CD14-positive monocyte (primary cell): ENCODE data around the gene JMJD6. TPM values are rescaled to one million over a fixed set of nuclear protein-coding genes. Genes with fewer than 3 reads are reported as not detected.
A peak's percentile ranks its signal among the peaks of the same experiment; 100 is the strongest.

Experiments
- DNase-seq, 3 donors: peaks; one replicate each; pipeline ENCODE4 v3.0.0-alpha.2; 2011 to 2022
- H2AFZ ChIP-seq: 2 replicates; pipeline ENCODE4 v1.6.0; 2012; ENCODE audit warnings: mild to moderate bottlenecking, low read depth, low read length, inconsistent platforms; ENCODE audit not compliant: insufficient read depth, poor library complexity, severe bottlenecking
- H3K27ac ChIP-seq, 2 donors: 1 replicate in 1 of 2; 2 replicates in 1 of 2; pipeline ENCODE4 v1.5.1; 2012 to 2013; ENCODE audit warnings: low read length in 2 of 2, control low read depth in 1 of 2, inconsistent platforms in 1 of 2, low read depth in 1 of 2, mild to moderate bottlenecking in 1 of 2
- H3K27me3 ChIP-seq, 2 donors: one replicate each; pipeline versions ENCODE4 v1.6.0 to v1.6.1; 2011 to 2013; ENCODE audit warnings: low read length in 2 of 2; ENCODE audit not compliant: control insufficient read depth in 2 of 2, insufficient read depth in 2 of 2
- H3K36me3 ChIP-seq, 2 donors: replicated peaks in 1 of 2; 1 replicate in 1 of 2; 2 replicates in 1 of 2; pipeline versions ENCODE4 v1.5.1 to v1.6.1; 2012 to 2013; ENCODE audit warnings: low read length in 2 of 2, control low read depth in 1 of 2, inconsistent platforms in 1 of 2, mild to moderate bottlenecking in 1 of 2; ENCODE audit not compliant: insufficient read depth in 2 of 2, control insufficient read depth in 1 of 2
- H3K4me1 ChIP-seq, 2 donors: 1 replicate in 1 of 2; 2 replicates in 1 of 2; pipeline versions ENCODE4 v1.5.1 to v1.6.1; 2012 to 2013; ENCODE audit warnings: low read length in 2 of 2, control low read depth in 1 of 2, inconsistent platforms in 1 of 2, mild to moderate bottlenecking in 1 of 2, moderate library complexity in 1 of 2; ENCODE audit not compliant: insufficient read depth in 2 of 2, control insufficient read depth in 1 of 2
- H3K4me2 ChIP-seq: replicated peaks from 2 replicates; pipeline ENCODE3; 2012; ENCODE audit warnings: low read length, moderate library complexity, mild to moderate bottlenecking; ENCODE audit not compliant: poor library complexity, severe bottlenecking; ENCODE audit errors: extremely low read depth
- H3K4me3 ChIP-seq, 3 experiments: fragments of 200-600 bp in 1 of 3; sonication (generic) in 1 of 3; replicated peaks in 1 of 3; 1 replicate in 2 of 3; 2 replicates in 1 of 3; pipeline ENCODE4 v1.5.1; 2011 to 2013; ENCODE audit warnings: low read length in 3 of 3, mild to moderate bottlenecking in 3 of 3, control low read depth in 2 of 3, low read depth in 2 of 3, inconsistent platforms in 1 of 3, moderate library complexity in 1 of 3
- H3K79me2 ChIP-seq: 2 replicates; pipeline ENCODE4 v1.6.0; 2012; ENCODE audit warnings: mild to moderate bottlenecking, control low read depth, inconsistent platforms, low read length, moderate library complexity; ENCODE audit not compliant: insufficient read depth
- H3K9ac ChIP-seq: 2 replicates; pipeline ENCODE4 v1.6.0; 2017; ENCODE audit warnings: low read length, mild to moderate bottlenecking; ENCODE audit not compliant: insufficient read depth, poor library complexity, severe bottlenecking
- H3K9me3 ChIP-seq, 2 donors: replicated peaks in 1 of 2; 1 replicate in 1 of 2; 2 replicates in 1 of 2; pipeline versions ENCODE4 v1.5.1 to v1.6.1; 2012 to 2013; ENCODE audit warnings: low read length in 2 of 2, control low read depth in 1 of 2; ENCODE audit not compliant: control insufficient read depth in 1 of 2, insufficient read depth in 1 of 2
- H4K20me1 ChIP-seq: 2 replicates; pipeline ENCODE4 v1.6.0; 2012; ENCODE audit warnings: mild to moderate bottlenecking, low read length, control low read depth, moderate library complexity; ENCODE audit not compliant: insufficient read depth
- H3K27ac Mint-ChIP-seq, 7 donors: one replicate each; pipeline ENCODE4 v1.8.0; 2020; ENCODE audit warnings: mild to moderate bottlenecking in 7 of 7, mixed read lengths in 7 of 7, moderate library complexity in 6 of 7, inconsistent platforms in 2 of 7
- H3K27me3 Mint-ChIP-seq, 3 donors: one replicate each; pipeline ENCODE4 v1.8.0; 2021 to 2022; ENCODE audit warnings: low read depth in 3 of 3, mild to moderate bottlenecking in 3 of 3, mixed read lengths in 3 of 3, moderate library complexity in 3 of 3, inconsistent platforms in 1 of 3
- H3K36me3 Mint-ChIP-seq, 2 donors: one replicate each; pipeline ENCODE4 v1.8.0; 2020; ENCODE audit warnings: mixed read lengths in 2 of 2, inconsistent platforms in 1 of 2, mild to moderate bottlenecking in 1 of 2
- H3K4me1 Mint-ChIP-seq: one replicate; pipeline ENCODE4 v1.8.0; 2020; ENCODE audit warnings: mild to moderate bottlenecking, mixed read lengths
- H3K4me3 Mint-ChIP-seq, 2 donors: one replicate each; pipeline ENCODE4 v1.8.0; 2020; ENCODE audit warnings: mild to moderate bottlenecking in 2 of 2, mixed read lengths in 2 of 2, moderate library complexity in 1 of 2
- H3K9me3 Mint-ChIP-seq, 7 donors: one replicate each; pipeline ENCODE4 v1.8.0; 2020 to 2022; ENCODE audit warnings: mixed read lengths in 7 of 7, mild to moderate bottlenecking in 6 of 7, moderate library complexity in 6 of 7, inconsistent platforms in 2 of 7
- CTCF ChIP-seq: fragments of 200-600 bp; IDR thresholded peaks from one replicate; pipeline ENCODE4 v1.8.0; 2022; ENCODE audit warnings: antibody characterized with exemption, mild to moderate bottlenecking
- WGBS: methylation state at CpG from one replicate; pipeline ENCODE4 v1.1.5; 2013; ENCODE audit warnings: missing lambda C conversion rate; ENCODE audit not compliant: insufficient coverage; 5-methylcytosine and 5-hydroxymethylcytosine counted together
- intact Hi-C, 2 donors: fragments of 100-400 bp; cut with micrococcal nuclease; formaldehyde crosslinking; loops; one replicate each; pipeline versions ENCODE4 v1.15.0 to v1.15.1; 2023
- polyA plus RNA-seq, 3 donors: library from polyadenylated mRNA; depleted of rRNA in 1 of 3; unstranded in 2 of 3; stranded (reverse) in 1 of 3; fragments of 300-500 nt in 2 of 3; fragments of >200 nt in 1 of 3; fragmentation: Illumina TruSeq in 2 of 3; gene quantifications; 1 replicate in 2 of 3; 2 replicates in 1 of 3; pipeline ENCODE4 v1.2.3, GENCODE V29; 2012 to 2021

JMJD6 gene
- polyA plus RNA-seq, 3 donors, result 24.6 to 75.0 (median 26.2) TPM

- peak overlapping the region; percentile 19 for H3K4me2 ChIP-seq
- H3K27ac Mint-ChIP-seq, result peak overlapping the region; percentile 47 to 73 (median 62)
- H2AFZ ChIP-seq, result no peak overlapping the region
- H3K4me3 Mint-ChIP-seq, result no peak overlapping the region
- 92% methylated on average over 5 of the region's 6 CpGs for WGBS
- H3K9me3 Mint-ChIP-seq, result no peaks in the 10 kb centered on the region
- H3K9me3 ChIP-seq, result no peaks in the 10 kb centered on the region
- no peaks in the 10 kb centered on the region for H3K27me3 ChIP-seq
- H3K27ac ChIP-seq, result peak overlapping the region in 1 of 2 donors; percentile 58
- TF ChIP-seq CTCF, result no peak
- no peak overlapping the region for H3K9ac ChIP-seq
- H3K36me3 ChIP-seq, result peaks cover 58 to 93% of the 10 kb centered on the region in 2 donors
- H3K27me3 Mint-ChIP-seq, result peaks cover 0 to 1% (median 0%) of the 10 kb centered on the region in 3 donors
- H3K4me1 ChIP-seq, result peaks cover 3 to 9% of the 10 kb centered on the region in 2 donors
- intact Hi-C loops, result no loop called here
- peaks cover 10% of the 10 kb centered on the region for H3K4me1 Mint-ChIP-seq
- peak; percentile 34 to 69 (median 63) for DNase-seq
- no peak overlapping the region for H3K4me3 ChIP-seq
- peaks cover 65 to 89% of the 10 kb centered on the region in 2 donors for H3K36me3 Mint-ChIP-seq
- no peaks in the 10 kb centered on the region for H3K79me2 ChIP-seq
- no peaks in the 10 kb centered on the region for H4K20me1 ChIP-seq
Measured at GRCh38 chr17:76772842-76773525, 46.6 kb upstream of the JMJD6 start.

GRCh38 chr17:76758570-76758969, 32.2 kb upstream of the JMJD6 start:
- peaks cover 0 to 1% (median 0%) of the 10 kb centered on the region in 3 donors for H3K27me3 Mint-ChIP-seq

More at GRCh38 chr17:76758570-76758969, 32.2 kb upstream of the JMJD6 start:
- Histone ChIP-seq H3K9ac (no peak overlapping the region), H3K4me2 (no peak overlapping the region), H4K20me1 (no peaks in the 10 kb centered on the region), H3K27ac (no peak overlapping the region), H2AFZ (no peak overlapping the region), H3K36me3 (peaks cover 31 to 54% of the 10 kb centered on the region in 2 donors), H3K79me2 (no peaks in the 10 kb centered on the region), H3K4me1 (no peaks in the 10 kb centered on the region), H3K4me3 (no peak overlapping the region), H3K9me3 (peaks cover 0 to 3% of the 10 kb centered on the region in 2 donors), H3K27me3 (no peaks in the 10 kb centered on the region)
- TF ChIP-seq CTCF, result no peak
- intact Hi-C loops, result no loop called here
- Mint-ChIP-seq H3K9me3 (peaks cover 0 to 11% (median 0%) of the 10 kb centered on the region in 7 donors), H3K36me3 (peaks cover 41 to 69% of the 10 kb centered on the region in 2 donors), H3K4me1 (no peaks in the 10 kb centered on the region), H3K4me3 (no peak overlapping the region), H3K27ac (no peak overlapping the region)
- DNase-seq, result no peak
- 83% methylated on average over 1 of the region's 3 CpGs for WGBS
